Measurements from ENCODE around the gene PDE3A. TPM values are rescaled to one million over a fixed set of nuclear protein-coding genes. Genes with fewer than 3 reads are reported as not detected.

PDE3A gene
- total RNA-seq, 1 donor from 2014 or later = 27.9 TPM

- H3K4me3 Mint-ChIP-seq (ENCODE audit: unreplicated experiment) = no peak overlapping the region
- H3K9me3 Mint-ChIP-seq (ENCODE audit: low read depth) = no peaks in the 10 kb centered on the region
- H3K27ac Mint-ChIP-seq (ENCODE audit: unreplicated experiment) = no peak overlapping the region
- TF ChIP-seq, protein P1, sequence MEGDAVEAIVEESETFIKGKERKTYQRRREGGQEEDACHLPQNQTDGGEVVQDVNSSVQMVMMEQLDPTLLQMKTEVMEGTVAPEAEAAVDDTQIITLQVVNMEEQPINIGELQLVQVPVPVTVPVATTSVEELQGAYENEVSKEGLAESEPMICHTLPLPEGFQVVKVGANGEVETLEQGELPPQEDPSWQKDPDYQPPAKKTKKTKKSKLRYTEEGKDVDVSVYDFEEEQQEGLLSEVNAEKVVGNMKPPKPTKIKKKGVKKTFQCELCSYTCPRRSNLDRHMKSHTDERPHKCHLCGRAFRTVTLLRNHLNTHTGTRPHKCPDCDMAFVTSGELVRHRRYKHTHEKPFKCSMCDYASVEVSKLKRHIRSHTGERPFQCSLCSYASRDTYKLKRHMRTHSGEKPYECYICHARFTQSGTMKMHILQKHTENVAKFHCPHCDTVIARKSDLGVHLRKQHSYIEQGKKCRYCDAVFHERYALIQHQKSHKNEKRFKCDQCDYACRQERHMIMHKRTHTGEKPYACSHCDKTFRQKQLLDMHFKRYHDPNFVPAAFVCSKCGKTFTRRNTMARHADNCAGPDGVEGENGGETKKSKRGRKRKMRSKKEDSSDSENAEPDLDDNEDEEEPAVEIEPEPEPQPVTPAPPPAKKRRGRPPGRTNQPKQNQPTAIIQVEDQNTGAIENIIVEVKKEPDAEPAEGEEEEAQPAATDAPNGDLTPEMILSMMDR (IDR thresholded peaks at IDR 0.05) = no peak
- H3K27me3 Mint-ChIP-seq (ENCODE audit: low read depth) = no peaks in the 10 kb centered on the region
- H3K36me3 Mint-ChIP-seq (ENCODE audit: low read depth) = peaks cover 4% of the 10 kb centered on the region
- no peak for DNase-seq (ENCODE audit: low spot score)
- H3K4me1 Mint-ChIP-seq (ENCODE audit: low read depth) = peaks cover 3% of the 10 kb centered on the region
Observed at GRCh38 chr12:20513189-20513588, 144.9 kb downstream of the PDE3A start.

GRCh38 chr12:20514598-20514997 is 146.3 kb downstream of the PDE3A start:
- Mint-ChIP-seq H3K27ac (ENCODE audit: unreplicated experiment) (no peak overlapping the region), H3K9me3 (ENCODE audit: low read depth) (no peaks in the 10 kb centered on the region), H3K27me3 (ENCODE audit: low read depth) (no peaks in the 10 kb centered on the region)

DNA sequence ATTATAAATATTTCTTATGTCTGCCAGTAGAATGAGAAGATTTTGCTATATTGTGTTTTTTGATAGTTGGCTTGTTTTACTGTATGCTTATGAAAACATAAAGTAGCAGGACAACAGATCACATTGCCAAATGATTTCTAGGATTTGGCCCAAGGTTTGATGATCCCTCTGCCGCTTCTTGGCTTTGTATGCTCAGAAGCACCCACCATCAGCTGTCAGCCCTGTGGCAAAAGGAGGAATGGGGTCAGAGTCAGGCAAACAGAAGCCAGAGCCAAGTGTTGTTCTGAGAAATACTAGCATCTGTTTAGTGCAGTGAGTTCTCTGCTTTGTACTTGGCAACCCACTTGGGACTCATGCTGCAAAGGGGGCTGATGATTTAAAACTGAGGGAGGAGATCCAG is 152.2 kb downstream of the PDE3A start:
- DNase-seq (ENCODE audit: low spot score) = no peak
- Mint-ChIP-seq H3K36me3 (ENCODE audit: low read depth) (peaks cover 2% of the 10 kb centered on the region), H3K4me3 (ENCODE audit: unreplicated experiment) (no peak overlapping the region), H3K9me3 (ENCODE audit: low read depth) (no peaks in the 10 kb centered on the region), H3K4me1 (ENCODE audit: low read depth) (peaks cover 44% of the 10 kb centered on the region), H3K27me3 (ENCODE audit: low read depth) (no peaks in the 10 kb centered on the region), H3K27ac (ENCODE audit: unreplicated experiment) (no peak overlapping the region)
- TF ChIP-seq, protein P1 (IDR thresholded peaks at IDR 0.05) = no peak

More at GRCh38 chr12:20514598-20514997, 146.3 kb downstream of the PDE3A start:
- Mint-ChIP-seq H3K4me3 (ENCODE audit: unreplicated experiment) (no peak overlapping the region), H3K4me1 (ENCODE audit: low read depth) (peaks cover 4% of the 10 kb centered on the region), H3K36me3 (ENCODE audit: low read depth) (peaks cover 4% of the 10 kb centered on the region)
- TF ChIP-seq, protein P1 (IDR thresholded peaks at IDR 0.05) = no peak
- DNase-seq (ENCODE audit: low spot score) = no peak

- H3K27ac Mint-ChIP-seq (ENCODE audit: unreplicated experiment) = peak overlapping the region; percentile 75
- DNase-seq (ENCODE audit: low spot score) = no peak
- H3K4me3 Mint-ChIP-seq (ENCODE audit: unreplicated experiment) = no peak overlapping the region
- H3K4me1 Mint-ChIP-seq (ENCODE audit: low read depth) = peaks cover 66% of the 10 kb centered on the region
- H3K9me3 Mint-ChIP-seq (ENCODE audit: low read depth) = no peaks in the 10 kb centered on the region
- peaks cover 2% of the 10 kb centered on the region for H3K36me3 Mint-ChIP-seq (ENCODE audit: low read depth)
- H3K27me3 Mint-ChIP-seq (ENCODE audit: low read depth) = no peaks in the 10 kb centered on the region
- TF ChIP-seq, protein P1 (IDR thresholded peaks at IDR 0.05) = no peak
Observed at GRCh38 chr12:20523658-20524057, 155.3 kb downstream of the PDE3A start.

DNA sequence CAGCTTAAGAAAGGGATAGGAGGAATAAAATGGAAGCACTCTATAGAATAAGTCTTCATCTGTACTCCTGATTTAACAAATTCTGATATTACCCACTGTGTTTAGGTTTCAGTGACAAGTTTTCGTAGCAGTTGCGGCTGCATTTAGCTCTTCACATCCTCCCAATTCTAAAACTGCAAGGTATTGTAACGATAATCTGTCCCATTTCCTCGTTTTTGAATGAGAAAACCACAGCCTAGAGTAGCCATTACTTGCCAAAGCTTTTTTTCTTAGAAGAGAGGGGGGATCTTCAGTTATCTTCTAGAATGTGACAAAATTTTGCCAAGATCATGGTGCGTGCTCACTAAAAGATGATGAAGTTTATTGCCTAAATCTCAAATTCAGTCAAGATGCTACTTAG is 155.8 kb downstream of the PDE3A start:
- Mint-ChIP-seq H3K36me3 (ENCODE audit: low read depth) (peaks cover 2% of the 10 kb centered on the region), H3K27me3 (ENCODE audit: low read depth) (no peaks in the 10 kb centered on the region), H3K27ac (ENCODE audit: unreplicated experiment) (no peak overlapping the region), H3K4me1 (ENCODE audit: low read depth) (peaks cover 67% of the 10 kb centered on the region), H3K4me3 (ENCODE audit: unreplicated experiment) (no peak overlapping the region), H3K9me3 (ENCODE audit: low read depth) (no peaks in the 10 kb centered on the region)
- no peak for DNase-seq (ENCODE audit: low spot score)
- TF ChIP-seq, protein P1 (IDR thresholded peaks at IDR 0.05) = no peak
